GM21390 (cell line): ENCODE measurements around the gene CBFA2T3.
"Not testable (repeated sequence)": the region's sequence is repeated elsewhere in the genome, so short reads cannot be mapped to it uniquely, and the experiment has no call there.

Experiments used
- ATAC-seq: cut with Tn5 transposase; IDR thresholded peaks from one replicate; pipeline ENCODE4 v1.9.1; 2021; ENCODE audit not compliant: unreplicated experiment

The CBFA2T3 gene

GRCh38 chr16:88894681-88895300, 82.2 kb downstream of the CBFA2T3 start:
- ATAC-seq: no peak

GRCh38 chr16:88894266-88894665, 82.7 kb downstream of the CBFA2T3 start:
- ATAC-seq: not testable (repeated sequence)

- ATAC-seq: no peak
Observed at GRCh38 chr16:88893127-88893968, 83.7 kb downstream of the CBFA2T3 start.

- ATAC-seq: no peak
Observed at GRCh38 chr16:88892065-88892464, 84.9 kb downstream of the CBFA2T3 start.

GRCh38 chr16:88891083-88891482, 85.9 kb downstream of the CBFA2T3 start:
- no peak for ATAC-seq

GRCh38 chr16:88889702-88890352, 87.2 kb downstream of the CBFA2T3 start:
- ATAC-seq: not testable (repeated sequence)

GRCh38 chr16:88888461-88889387, 88.3 kb downstream of the CBFA2T3 start:
- no peak for ATAC-seq

- ATAC-seq: no peak
Observed at GRCh38 chr16:88888057-88888456, 89.0 kb downstream of the CBFA2T3 start.

GRCh38 chr16:88886845-88887521, 90.0 kb downstream of the CBFA2T3 start:
- ATAC-seq: no peak

- ATAC-seq: no peak
Observed at GRCh38 chr16:88886420-88886844, 90.6 kb downstream of the CBFA2T3 start.

GRCh38 chr16:88885693-88886280, 91.2 kb downstream of the CBFA2T3 start:
- ATAC-seq: no peak

GRCh38 chr16:88884569-88885271, 92.3 kb downstream of the CBFA2T3 start:
- no peak for ATAC-seq

GRCh38 chr16:88883946-88884345, 93.1 kb downstream of the CBFA2T3 start:
- ATAC-seq: no peak

GRCh38 chr16:88883117-88883895, 93.7 kb downstream of the CBFA2T3 start:
- ATAC-seq: no peak

- no peak for ATAC-seq
Observed at GRCh38 chr16:88882358-88883030, 94.5 kb downstream of the CBFA2T3 start.

- no peak for ATAC-seq
Observed at GRCh38 chr16:88881675-88882357, 95.2 kb downstream of the CBFA2T3 start.

GRCh38 chr16:88881007-88881615, 95.9 kb downstream of the CBFA2T3 start:
- no peak for ATAC-seq
